Measurements from ENCODE around the gene GLT8D1.
"Not testable (repeated sequence)": the region's sequence is repeated elsewhere in the genome, so short reads cannot be mapped to it uniquely, and the experiment has no call there.

GLT8D1 gene

DNA sequence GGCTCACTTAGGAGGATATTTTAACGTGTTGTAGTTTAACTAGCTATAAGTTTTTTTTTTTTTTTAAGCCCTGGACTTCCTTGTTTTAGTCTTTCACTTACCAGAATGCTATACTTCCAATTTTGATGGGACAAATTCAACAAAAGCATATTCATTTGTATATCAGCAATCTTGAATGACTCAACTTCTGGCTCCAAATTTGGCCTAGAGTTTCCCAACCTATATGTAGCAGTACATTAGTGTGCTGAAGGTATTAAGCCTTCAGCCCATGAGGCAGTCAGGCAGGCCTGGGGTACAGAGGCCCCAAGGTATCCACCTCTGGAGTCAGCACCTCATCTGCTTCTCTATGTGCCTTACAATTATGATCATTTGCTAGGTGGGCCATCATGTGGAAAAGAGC lies 25.8 kb downstream of the GLT8D1 start:
- DNase-seq = no peak

DNA sequence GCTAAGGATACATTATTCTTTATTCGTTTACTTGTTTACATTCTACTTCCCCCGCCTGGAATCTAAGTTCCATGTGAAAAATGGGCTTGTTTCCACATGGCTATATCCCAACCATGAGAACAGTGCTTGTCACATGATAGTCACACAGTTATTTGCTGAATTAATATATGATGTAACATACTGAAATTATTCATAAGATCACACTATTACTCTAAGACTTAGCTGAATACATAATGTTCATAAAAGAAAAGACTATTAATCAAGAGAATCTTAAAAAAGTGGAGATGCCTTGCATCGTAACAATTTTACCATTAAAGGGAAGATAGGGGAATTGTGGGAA lies 26.4 kb downstream of the GLT8D1 start:
- peak; percentile 64 for DNase-seq

DNA sequence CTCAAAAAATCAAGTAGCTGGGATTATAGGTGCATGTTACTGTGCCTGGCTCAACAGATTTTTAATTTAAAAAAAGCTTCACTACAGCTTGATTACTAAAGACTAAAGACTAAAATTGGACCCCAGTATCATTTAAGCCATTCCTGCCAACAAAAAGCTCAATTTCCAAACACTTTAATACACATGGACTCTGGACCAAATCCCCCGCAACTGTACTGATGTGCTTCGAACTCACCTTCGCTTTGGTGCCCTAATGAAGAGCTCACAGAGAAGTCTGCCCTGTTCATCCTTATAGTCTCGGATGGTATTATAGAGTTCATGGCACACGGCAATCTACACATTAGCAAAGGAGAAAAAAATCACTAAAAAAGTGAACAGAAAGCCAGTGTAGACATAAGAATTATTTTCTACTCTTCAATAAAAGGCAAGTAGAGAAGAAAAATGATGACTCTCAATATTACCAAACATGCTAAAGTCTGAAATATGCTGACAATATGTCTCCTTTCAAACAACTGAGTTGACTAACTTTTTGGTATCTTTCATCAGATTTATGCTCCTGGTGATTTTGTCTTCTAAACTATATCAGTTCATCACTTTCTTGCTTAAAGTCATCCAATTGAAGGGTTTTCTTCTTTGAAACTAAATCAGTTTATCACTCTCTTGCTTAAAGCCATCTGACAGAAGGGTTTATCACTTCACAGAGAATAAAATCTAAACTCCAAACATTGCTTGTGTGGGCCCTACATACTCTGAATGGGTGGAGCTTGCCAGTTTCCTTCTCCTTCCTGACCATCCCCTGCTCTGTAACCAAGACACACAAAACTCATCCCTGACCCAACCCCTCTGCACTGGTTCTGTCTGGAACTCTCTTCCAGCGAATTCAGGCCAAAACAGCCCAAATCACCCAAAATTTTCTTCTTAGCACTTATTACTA lies 27.1 kb downstream of the GLT8D1 start:
- no peak for DNase-seq

DNA sequence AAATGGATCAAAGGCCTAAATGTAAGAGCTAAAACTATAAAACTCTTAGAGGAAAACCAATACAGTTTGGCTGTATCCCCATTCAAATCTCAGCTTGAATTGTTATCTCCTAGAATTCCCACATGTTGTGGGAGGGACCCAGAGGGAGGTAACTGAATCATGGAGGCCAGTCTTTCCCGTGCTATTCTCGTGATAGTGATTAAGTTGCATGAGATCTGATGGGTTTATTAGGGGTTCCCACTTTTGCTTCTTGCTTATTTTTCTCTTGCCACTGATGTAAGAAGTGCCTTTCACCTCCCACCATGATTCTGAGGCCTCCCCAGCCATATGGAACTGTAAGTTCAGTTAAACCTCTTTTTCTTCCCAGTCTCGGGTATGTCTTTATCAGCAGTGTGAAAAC lies 29.4 kb downstream of the GLT8D1 start:
- DNase-seq = not testable (repeated sequence)

DNA sequence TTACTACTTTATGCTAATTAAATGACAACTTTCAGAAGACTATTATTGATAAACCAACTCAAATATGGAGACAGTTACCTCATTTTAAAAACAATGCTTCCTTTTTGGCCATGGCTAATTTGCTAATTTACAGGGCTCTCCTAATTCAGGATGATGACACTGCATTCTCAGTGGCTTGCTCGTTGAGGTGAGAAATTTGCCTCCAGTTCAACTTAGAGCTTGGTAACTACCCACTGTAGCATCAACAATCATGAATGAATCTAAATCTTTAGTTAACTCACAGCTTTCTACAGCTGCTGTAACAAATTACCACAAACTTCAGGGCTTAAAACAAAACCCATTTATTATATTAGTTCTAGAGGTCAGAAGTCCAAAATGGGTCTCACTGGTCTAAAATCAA lies 33.9 kb downstream of the GLT8D1 start:
- peak; percentile 37 for DNase-seq

DNA sequence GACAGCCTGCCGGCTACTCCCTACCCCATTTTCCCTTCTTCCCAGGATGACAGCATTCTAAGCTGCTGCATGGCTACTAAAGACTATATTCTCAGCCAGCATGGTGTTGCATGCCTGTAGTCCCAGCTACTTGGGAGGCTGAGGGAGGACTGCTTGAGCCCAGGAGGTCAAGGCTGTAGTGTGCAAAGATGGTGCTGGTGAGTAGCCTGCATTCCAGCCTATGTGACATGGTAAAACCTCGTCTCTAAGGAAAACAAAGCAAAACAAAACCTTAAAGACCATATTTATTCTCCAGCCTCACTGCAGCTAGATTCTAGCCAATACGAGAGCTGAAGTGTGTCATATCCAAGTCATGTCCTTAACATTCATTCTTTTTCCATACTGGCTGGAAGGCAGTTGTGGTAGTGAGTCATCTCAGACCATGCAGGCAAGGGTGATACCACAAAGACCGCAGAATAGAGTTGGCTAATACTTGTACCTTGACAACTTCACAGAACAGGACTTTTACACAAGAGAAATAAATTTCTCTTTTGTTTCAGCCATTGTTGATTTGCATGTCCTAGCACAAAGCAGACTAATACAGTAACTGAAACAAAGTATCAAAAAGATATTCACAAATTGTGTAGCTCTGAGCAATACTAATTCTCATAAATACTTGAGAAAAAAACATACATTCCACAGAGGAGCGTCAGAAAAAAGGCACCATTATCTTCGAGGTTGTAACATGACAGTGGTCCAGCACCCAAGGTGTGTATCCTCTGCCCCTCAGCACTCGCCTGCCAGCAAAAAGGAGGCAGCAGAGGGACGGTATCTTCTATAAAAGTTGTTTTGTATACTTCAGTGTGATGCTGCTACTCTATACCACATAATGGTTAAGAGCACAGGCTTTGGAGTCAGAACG lies 34.7 kb downstream of the GLT8D1 start:
- peak; percentile 100 for DNase-seq

DNA sequence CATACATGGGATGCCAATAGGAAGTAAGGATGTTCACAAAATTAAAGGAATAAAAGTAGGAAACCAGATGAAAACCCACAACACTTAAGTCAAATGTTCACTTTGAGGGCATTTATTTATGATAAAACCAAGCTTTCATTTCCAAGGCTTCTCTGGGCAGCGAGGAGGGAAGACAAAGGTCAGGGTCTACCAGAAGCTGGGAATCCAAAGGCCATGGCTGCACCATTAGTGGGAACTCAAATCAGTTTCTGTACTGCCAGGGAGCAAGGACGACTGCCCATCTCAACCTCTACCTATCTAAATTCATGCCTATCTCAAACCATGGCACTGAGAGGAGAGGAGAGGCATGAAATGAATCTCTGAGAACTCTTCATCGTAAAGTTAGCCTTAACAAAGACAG lies 42.5 kb downstream of the GLT8D1 start:
- no peak for DNase-seq

DNA sequence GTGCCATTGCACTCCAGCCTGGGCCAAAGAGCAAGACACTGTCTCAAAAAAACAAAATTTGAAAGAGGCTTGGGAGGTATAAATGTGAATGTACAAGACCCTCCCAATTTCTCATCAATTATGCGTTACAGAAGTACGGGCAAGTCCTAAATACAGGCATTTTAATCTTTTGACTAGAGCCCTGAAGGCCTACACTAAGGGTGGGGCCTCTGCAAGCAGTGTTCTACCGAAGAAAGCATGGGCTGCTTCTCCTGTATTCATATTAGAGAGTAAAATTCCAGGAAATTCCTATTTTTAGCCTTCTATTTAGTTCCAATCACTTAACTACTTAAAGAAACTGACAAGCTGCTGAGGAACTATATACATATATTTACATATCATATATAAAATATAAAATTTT lies 45.5 kb downstream of the GLT8D1 start:
- DNase-seq = no peak

DNA sequence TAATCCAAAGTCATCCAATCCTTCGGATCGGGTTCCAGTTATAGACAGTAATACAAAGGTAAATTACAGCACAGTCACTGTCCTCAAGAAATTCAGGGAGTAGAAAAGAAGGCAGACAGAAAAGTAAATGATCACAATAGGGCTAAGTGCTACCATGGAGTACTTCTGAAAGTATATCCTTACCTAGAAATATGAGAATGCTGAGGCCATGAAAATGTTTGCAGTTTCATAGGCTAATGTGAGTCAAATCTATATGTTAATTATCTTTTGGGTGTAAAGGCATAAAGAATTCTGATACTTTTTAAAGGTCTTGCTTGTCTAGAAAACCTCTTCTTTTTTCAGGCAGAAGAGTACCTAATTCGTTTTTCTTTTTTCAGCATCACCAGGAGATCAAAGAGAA lies 49.7 kb downstream of the GLT8D1 start:
- DNase-seq = no peak

DNA sequence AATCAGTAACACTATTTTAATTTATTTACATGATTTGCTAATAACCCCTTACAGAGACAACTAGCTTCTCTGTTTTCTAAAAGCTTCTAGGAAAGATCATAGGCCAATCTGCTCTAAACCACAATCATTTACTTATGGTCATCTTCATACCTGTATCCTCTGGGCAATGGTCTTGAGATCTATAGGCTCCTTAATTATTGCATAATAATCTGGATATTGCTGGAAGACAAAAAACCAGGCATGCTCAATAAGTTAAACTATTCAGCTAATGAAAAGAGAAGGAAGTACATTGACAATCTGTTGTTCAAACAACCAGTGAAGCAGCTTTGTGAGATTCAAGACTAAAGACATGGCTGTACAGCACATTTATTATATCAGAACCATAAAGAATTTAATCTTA lies 54.0 kb downstream of the GLT8D1 start:
- DNase-seq = no peak

DNA sequence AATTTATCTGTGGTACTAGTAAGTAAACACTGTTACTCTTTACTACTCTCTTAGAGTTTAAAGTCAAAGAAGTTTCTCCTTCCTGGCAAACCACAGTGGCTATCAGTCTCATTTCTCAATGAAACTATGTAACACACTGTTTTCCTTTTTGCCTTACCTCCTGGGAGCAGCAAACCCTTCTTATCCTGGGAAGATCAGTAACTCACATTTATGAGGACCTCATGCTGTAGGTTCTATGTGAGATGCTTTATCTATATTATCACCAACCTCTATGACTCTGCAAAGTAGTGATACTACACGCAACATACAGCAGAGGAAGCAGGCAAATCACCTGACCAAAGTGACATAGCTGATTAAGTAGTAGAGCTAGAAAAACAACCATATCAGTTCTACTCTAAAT lies 55.2 kb downstream of the GLT8D1 start:
- peak; percentile 1 for DNase-seq

DNA sequence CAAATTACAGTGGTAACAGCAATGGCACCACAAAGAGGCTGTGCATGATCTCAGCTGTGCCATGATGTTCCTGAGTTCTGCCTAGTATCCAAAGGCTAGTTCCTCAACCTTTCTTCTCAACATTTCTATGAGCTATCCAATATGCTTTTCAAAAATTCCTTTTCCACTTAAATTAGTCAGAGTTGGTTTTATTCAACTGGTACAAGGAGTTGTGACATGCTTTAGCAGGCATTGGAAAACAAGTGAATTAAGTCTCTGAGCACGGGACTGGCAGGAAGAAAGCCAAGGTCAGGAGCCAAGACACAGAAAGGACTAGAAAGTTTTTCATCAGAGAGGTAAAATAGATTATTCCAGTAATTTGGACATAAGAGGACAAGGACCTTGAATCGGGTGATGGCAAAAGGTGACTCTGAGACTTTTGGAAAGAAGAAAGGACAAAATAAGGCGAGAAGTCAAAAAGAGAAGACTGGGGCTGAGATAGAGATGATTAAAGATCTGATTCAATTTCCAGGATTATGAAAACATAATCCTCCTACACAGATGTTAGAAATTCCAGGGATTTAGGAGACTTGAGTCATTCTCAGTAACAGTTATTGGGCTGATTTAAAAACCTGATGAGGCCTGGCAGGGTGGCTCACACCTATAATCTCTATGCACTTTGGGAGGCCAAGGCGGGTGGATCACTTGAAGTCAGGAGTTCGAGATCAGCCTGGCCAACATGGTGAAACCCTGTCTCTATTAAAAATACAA lies 56.0 kb downstream of the GLT8D1 start:
- DNase-seq = peak; percentile 66

DNA sequence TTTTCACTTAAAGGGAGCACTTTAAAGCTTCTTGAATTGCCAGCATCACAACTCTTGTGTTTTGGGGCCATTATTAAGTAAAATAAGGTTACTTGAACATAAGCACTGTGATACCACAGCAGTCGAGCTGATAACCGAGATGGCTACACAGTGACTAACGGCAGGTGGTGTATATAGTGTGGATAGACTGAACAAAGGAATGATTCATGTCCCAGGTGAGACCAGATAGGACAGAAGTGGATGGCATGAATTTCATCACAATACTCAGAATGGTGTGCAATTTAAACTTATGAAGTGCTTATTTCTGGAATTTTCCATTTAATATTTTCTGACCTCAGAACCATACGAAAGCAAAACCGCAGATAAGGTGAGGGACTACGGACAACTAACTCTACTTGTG lies 60.0 kb downstream of the GLT8D1 start:
- no peak for DNase-seq
